ENCODE results near the gene IMMP2L.

The IMMP2L gene

GRCh38 chr7:111556977-111557376 is 5.3 kb downstream of the IMMP2L start:
- DNase-seq, result no peak

- no peak for DNase-seq
Measured at GRCh38 chr7:111554086-111554485, 8.2 kb downstream of the IMMP2L start.

GRCh38 chr7:111541067-111541466 is 21.2 kb downstream of the IMMP2L start:
- no peak for DNase-seq

- DNase-seq, result no peak
Measured at GRCh38 chr7:111540199-111540815, 22.0 kb downstream of the IMMP2L start.

GRCh38 chr7:111537134-111537533 is 25.2 kb downstream of the IMMP2L start:
- DNase-seq, result no peak

GRCh38 chr7:111535142-111535870 is 27.0 kb downstream of the IMMP2L start:
- DNase-seq, result no peak

- no peak for DNase-seq
Measured at GRCh38 chr7:111532625-111533024, 29.7 kb downstream of the IMMP2L start.

- DNase-seq, result no peak
Measured at GRCh38 chr7:111531993-111532392, 30.3 kb downstream of the IMMP2L start.

- no peak for DNase-seq
Measured at GRCh38 chr7:111530356-111530668, 32.0 kb downstream of the IMMP2L start.

GRCh38 chr7:111529507-111530355 is 32.6 kb downstream of the IMMP2L start:
- DNase-seq, result no peak

GRCh38 chr7:111528331-111528730 is 34.0 kb downstream of the IMMP2L start:
- DNase-seq, result no peak

- DNase-seq, result no peak
Measured at GRCh38 chr7:111527545-111527944, 34.7 kb downstream of the IMMP2L start.

GRCh38 chr7:111525100-111525499 is 37.2 kb downstream of the IMMP2L start:
- no peak for DNase-seq

- no peak for DNase-seq
Measured at GRCh38 chr7:111521660-111522059, 40.6 kb downstream of the IMMP2L start.

GRCh38 chr7:111518264-111518663 is 44.0 kb downstream of the IMMP2L start:
- no peak for DNase-seq

- DNase-seq, result no peak
Measured at GRCh38 chr7:111517549-111517951, 44.7 kb downstream of the IMMP2L start.

GRCh38 chr7:111516612-111517011 is 45.7 kb downstream of the IMMP2L start:
- DNase-seq, result no peak

- no peak for DNase-seq
Measured at GRCh38 chr7:111513566-111513965, 48.7 kb downstream of the IMMP2L start.

- no peak for DNase-seq
Measured at GRCh38 chr7:111511845-111512244, 50.4 kb downstream of the IMMP2L start.

GRCh38 chr7:111510584-111511378 is 51.5 kb downstream of the IMMP2L start:
- no peak for DNase-seq

GRCh38 chr7:111510062-111510461 is 52.2 kb downstream of the IMMP2L start:
- no peak for DNase-seq

- no peak for DNase-seq
Measured at GRCh38 chr7:111509288-111509687, 53.0 kb downstream of the IMMP2L start.

- no peak for DNase-seq
Measured at GRCh38 chr7:111508387-111508786, 53.9 kb downstream of the IMMP2L start.

All from CD4-positive, alpha-beta T cell treated with Interleukin-1 beta for 1 hour (primary cell).